ENCODE measurements around the gene LGALS12.
A peak's percentile ranks its signal among the peaks of the same experiment; 100 is the strongest.
"Not testable (repeated sequence)": the region's sequence is repeated elsewhere in the genome, so short reads cannot be mapped to it uniquely, and the experiment has no call there.

Gene LGALS12

GRCh38 chr11:63528729-63529278 lies 22.9 kb downstream of the LGALS12 start:
- H3K9ac ChIP-seq (ENCODE audit: low read length in 5 of 5); H3K36me3 ChIP-seq (ENCODE audit: control insufficient read depth in 5 of 5, insufficient read depth in 5 of 5, low read length in 5 of 5); H3K9me3 ChIP-seq (ENCODE audit: control insufficient read depth in 5 of 5, low read length in 5 of 5); H3K4me1 ChIP-seq (ENCODE audit: control insufficient read depth in 5 of 5, insufficient read depth in 5 of 5, low read length in 5 of 5); H3K27ac ChIP-seq (ENCODE audit: low read depth, low read length); H3K27me3 ChIP-seq (ENCODE audit: control insufficient read depth in 5 of 5, insufficient read depth in 4 of 5, low read length in 5 of 5); H3K4me3 ChIP-seq (ENCODE audit: low read depth in 1 of 5, low read length in 5 of 5): not testable (repeated sequence)

DNA sequence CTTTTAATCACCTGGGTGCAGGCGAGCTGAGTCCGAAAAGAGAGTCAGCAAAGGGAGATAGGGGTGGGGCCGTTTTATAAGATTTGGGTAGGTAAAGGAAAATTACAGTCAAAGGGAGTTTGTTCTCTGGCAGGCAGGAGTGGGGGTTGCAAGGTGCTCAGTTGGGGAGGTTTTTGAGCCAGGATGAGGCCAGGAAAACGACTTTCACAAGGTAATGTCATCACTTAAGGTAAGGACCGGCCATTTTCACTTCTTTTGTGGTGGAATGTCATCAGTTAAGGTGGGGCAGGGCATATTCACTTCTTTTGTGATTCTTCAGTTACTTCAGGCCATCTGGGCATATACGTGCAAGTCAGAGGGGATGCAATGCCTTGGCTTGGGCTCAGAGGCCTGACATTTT lies 23.5 kb downstream of the LGALS12 start:
- not testable (repeated sequence) for H3K4me3 ChIP-seq (ENCODE audit: low read depth in 1 of 5, low read length in 5 of 5); H3K27ac ChIP-seq (ENCODE audit: low read depth, low read length); H3K27me3 ChIP-seq (ENCODE audit: control insufficient read depth in 5 of 5, insufficient read depth in 4 of 5, low read length in 5 of 5); H3K9ac ChIP-seq (ENCODE audit: low read length in 5 of 5); H3K9me3 ChIP-seq (ENCODE audit: control insufficient read depth in 5 of 5, low read length in 5 of 5); H3K36me3 ChIP-seq (ENCODE audit: control insufficient read depth in 5 of 5, insufficient read depth in 5 of 5, low read length in 5 of 5); H3K4me1 ChIP-seq (ENCODE audit: control insufficient read depth in 5 of 5, insufficient read depth in 5 of 5, low read length in 5 of 5)

DNA sequence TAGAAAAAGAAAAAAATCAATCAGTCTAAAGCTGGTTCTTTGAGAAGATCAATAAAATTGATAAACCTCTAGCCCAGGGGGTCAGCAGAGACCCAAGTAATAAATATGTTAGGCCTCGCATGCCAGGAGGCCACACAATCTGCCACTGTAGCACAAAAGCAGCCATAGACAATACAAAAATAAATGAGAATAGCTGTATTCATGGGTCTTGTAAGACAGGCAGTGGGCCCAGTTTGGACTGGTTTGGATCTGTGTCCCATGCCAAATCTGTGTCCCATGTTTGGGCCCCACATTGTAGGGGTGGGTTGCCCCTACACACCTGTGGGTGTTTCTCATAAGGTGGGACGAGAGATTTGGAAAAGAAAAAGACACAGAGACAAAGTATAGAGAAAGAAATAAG lies 24.1 kb downstream of the LGALS12 start:
- Histone ChIP-seq H3K9ac (ENCODE audit: low read length in 5 of 5) (no peak overlapping the region), H3K36me3 (ENCODE audit: control insufficient read depth in 5 of 5, insufficient read depth in 5 of 5, low read length in 5 of 5) (no peaks in the 10 kb centered on the region), H3K27ac (ENCODE audit: low read depth, low read length) (no peak overlapping the region), H3K27me3 (ENCODE audit: control insufficient read depth in 5 of 5, insufficient read depth in 4 of 5, low read length in 5 of 5) (no peaks in the 10 kb centered on the region), H3K4me1 (ENCODE audit: control insufficient read depth in 5 of 5, insufficient read depth in 5 of 5, low read length in 5 of 5) (peaks cover 0 to 5% (median 4%) of the 10 kb centered on the region in 5 donors), H3K9me3 (ENCODE audit: control insufficient read depth in 5 of 5, low read length in 5 of 5) (no peaks in the 10 kb centered on the region), H3K4me3 (ENCODE audit: low read depth in 1 of 5, low read length in 5 of 5) (no peak overlapping the region)

DNA sequence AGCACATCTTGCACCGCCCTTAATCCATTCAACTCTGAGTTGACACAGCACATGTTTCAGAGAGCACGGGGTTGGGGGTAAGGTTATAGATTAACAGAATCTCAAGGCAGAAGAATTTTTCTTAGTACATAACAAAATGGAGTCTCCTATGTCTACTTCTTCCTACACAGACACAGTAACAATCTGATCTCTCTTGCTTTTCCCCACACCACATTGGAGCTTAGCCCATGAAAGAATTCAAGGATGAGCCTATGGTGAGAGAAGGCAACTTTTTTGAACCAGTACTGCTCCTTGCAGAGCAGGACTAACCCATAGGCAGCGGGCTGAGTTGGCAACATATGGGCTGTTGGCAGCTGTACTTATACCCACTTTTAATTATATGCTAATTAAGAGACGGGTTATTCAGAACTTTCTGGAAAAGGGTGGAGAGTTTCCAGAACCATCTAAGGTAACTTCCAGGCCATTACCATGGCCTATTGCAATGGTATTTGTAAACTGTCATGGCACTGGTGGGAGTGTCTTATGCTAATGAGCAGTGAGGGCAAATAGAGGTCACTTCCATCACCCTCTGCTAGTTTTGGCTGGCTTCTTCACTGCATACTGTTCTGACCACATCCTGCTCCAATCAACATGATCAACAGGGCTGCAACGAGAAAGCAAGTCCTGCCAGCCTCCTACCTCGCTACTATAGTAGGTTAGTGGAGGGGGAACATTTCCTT lies 25.3 kb downstream of the LGALS12 start:
- H3K4me1 ChIP-seq (ENCODE audit: control insufficient read depth in 5 of 5, insufficient read depth in 5 of 5, low read length in 5 of 5); H3K9ac ChIP-seq (ENCODE audit: low read length in 5 of 5); H3K9me3 ChIP-seq (ENCODE audit: control insufficient read depth in 5 of 5, low read length in 5 of 5); H3K27ac ChIP-seq (ENCODE audit: low read depth, low read length); H3K27me3 ChIP-seq (ENCODE audit: control insufficient read depth in 5 of 5, insufficient read depth in 4 of 5, low read length in 5 of 5); H3K36me3 ChIP-seq (ENCODE audit: control insufficient read depth in 5 of 5, insufficient read depth in 5 of 5, low read length in 5 of 5): not testable (repeated sequence)
- H3K4me3 ChIP-seq (ENCODE audit: low read depth in 1 of 5, low read length in 5 of 5) = peak overlapping the region in 1 of 5 donors; percentile 11

DNA sequence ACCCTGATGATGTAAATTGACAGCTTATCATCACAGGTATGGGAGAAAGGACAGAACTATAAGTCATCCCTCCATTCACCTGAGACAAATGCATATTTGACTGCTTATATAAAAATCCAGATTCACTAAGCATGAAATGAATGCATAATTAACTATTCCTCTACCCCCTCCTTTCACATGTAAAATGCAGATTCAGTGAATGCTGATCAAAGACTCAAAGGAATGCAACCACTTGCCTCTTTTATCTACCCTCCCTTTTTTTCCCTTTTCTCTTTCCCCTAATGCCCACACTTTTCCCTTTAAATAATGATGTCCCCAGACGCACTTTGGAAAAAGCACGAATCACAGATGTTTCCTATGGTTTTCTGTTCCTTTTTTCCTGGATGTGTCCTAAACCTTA lies 26.2 kb downstream of the LGALS12 start:
- Histone ChIP-seq H3K9me3 (ENCODE audit: control insufficient read depth in 5 of 5, low read length in 5 of 5) (no peaks in the 10 kb centered on the region), H3K4me3 (ENCODE audit: low read depth in 1 of 5, low read length in 5 of 5) (no peak overlapping the region), H3K9ac (ENCODE audit: low read length in 5 of 5) (no peak overlapping the region), H3K27me3 (ENCODE audit: control insufficient read depth in 5 of 5, insufficient read depth in 4 of 5, low read length in 5 of 5) (no peaks in the 10 kb centered on the region), H3K4me1 (ENCODE audit: control insufficient read depth in 5 of 5, insufficient read depth in 5 of 5, low read length in 5 of 5) (peaks cover 0 to 16% (median 14%) of the 10 kb centered on the region in 5 donors), H3K27ac (ENCODE audit: low read depth, low read length) (no peak overlapping the region), H3K36me3 (ENCODE audit: control insufficient read depth in 5 of 5, insufficient read depth in 5 of 5, low read length in 5 of 5) (no peaks in the 10 kb centered on the region)

GRCh38 chr11:63532799-63533475 lies 27.1 kb downstream of the LGALS12 start:
- H3K36me3 ChIP-seq (ENCODE audit: control insufficient read depth in 5 of 5, insufficient read depth in 5 of 5, low read length in 5 of 5) = no peaks in the 10 kb centered on the region
- peaks cover 4 to 24% (median 22%) of the 10 kb centered on the region in 5 donors for H3K4me1 ChIP-seq (ENCODE audit: control insufficient read depth in 5 of 5, insufficient read depth in 5 of 5, low read length in 5 of 5)
- H3K27me3 ChIP-seq (ENCODE audit: control insufficient read depth in 5 of 5, insufficient read depth in 4 of 5, low read length in 5 of 5) = no peaks in the 10 kb centered on the region
- no peak overlapping the region for H3K9ac ChIP-seq (ENCODE audit: low read length in 5 of 5)
- H3K9me3 ChIP-seq (ENCODE audit: control insufficient read depth in 5 of 5, low read length in 5 of 5) = no peaks in the 10 kb centered on the region
- no peak overlapping the region for H3K4me3 ChIP-seq (ENCODE audit: low read depth in 1 of 5, low read length in 5 of 5)
- H3K27ac ChIP-seq (ENCODE audit: low read depth, low read length) = no peak overlapping the region

- no peaks in the 10 kb centered on the region for H3K36me3 ChIP-seq (ENCODE audit: control insufficient read depth in 5 of 5, insufficient read depth in 5 of 5, low read length in 5 of 5)
- H3K27ac ChIP-seq (ENCODE audit: low read depth, low read length) = no peak overlapping the region
- no peak overlapping the region for H3K9ac ChIP-seq (ENCODE audit: low read length in 5 of 5)
- no peaks in the 10 kb centered on the region for H3K9me3 ChIP-seq (ENCODE audit: control insufficient read depth in 5 of 5, low read length in 5 of 5)
- no peaks in the 10 kb centered on the region for H3K27me3 ChIP-seq (ENCODE audit: control insufficient read depth in 5 of 5, insufficient read depth in 4 of 5, low read length in 5 of 5)
- no peak overlapping the region for H3K4me3 ChIP-seq (ENCODE audit: low read depth in 1 of 5, low read length in 5 of 5)
- H3K4me1 ChIP-seq (ENCODE audit: control insufficient read depth in 5 of 5, insufficient read depth in 5 of 5, low read length in 5 of 5) = peaks cover 4 to 34% (median 28%) of the 10 kb centered on the region in 5 donors
Observed at GRCh38 chr11:63534076-63534475, 28.2 kb downstream of the LGALS12 start.

GRCh38 chr11:63534895-63535461 lies 29.1 kb downstream of the LGALS12 start:
- H3K9ac ChIP-seq (ENCODE audit: low read length in 5 of 5) = no peak overlapping the region

GRCh38 chr11:63535734-63536133 lies 29.9 kb downstream of the LGALS12 start:
- H3K9me3 ChIP-seq (ENCODE audit: control insufficient read depth in 5 of 5, low read length in 5 of 5) = no peaks in the 10 kb centered on the region
- H3K4me3 ChIP-seq (ENCODE audit: low read depth in 1 of 5, low read length in 5 of 5) = no peak overlapping the region
- H3K27me3 ChIP-seq (ENCODE audit: control insufficient read depth in 5 of 5, insufficient read depth in 4 of 5, low read length in 5 of 5) = no peaks in the 10 kb centered on the region
- H3K4me1 ChIP-seq (ENCODE audit: control insufficient read depth in 5 of 5, insufficient read depth in 5 of 5, low read length in 5 of 5) = peaks cover 4 to 35% (median 28%) of the 10 kb centered on the region in 5 donors
- no peaks in the 10 kb centered on the region for H3K36me3 ChIP-seq (ENCODE audit: control insufficient read depth in 5 of 5, insufficient read depth in 5 of 5, low read length in 5 of 5)
- H3K9ac ChIP-seq (ENCODE audit: low read length in 5 of 5) = no peak overlapping the region
- H3K27ac ChIP-seq (ENCODE audit: low read depth, low read length) = no peak overlapping the region

More at GRCh38 chr11:63534895-63535461, 29.1 kb downstream of the LGALS12 start:
- Histone ChIP-seq H3K4me3 (ENCODE audit: low read depth in 1 of 5, low read length in 5 of 5) (no peak overlapping the region), H3K27me3 (ENCODE audit: control insufficient read depth in 5 of 5, insufficient read depth in 4 of 5, low read length in 5 of 5) (no peaks in the 10 kb centered on the region), H3K4me1 (ENCODE audit: control insufficient read depth in 5 of 5, insufficient read depth in 5 of 5, low read length in 5 of 5) (peaks cover 4 to 35% (median 28%) of the 10 kb centered on the region in 5 donors), H3K9me3 (ENCODE audit: control insufficient read depth in 5 of 5, low read length in 5 of 5) (no peaks in the 10 kb centered on the region), H3K36me3 (ENCODE audit: control insufficient read depth in 5 of 5, insufficient read depth in 5 of 5, low read length in 5 of 5) (no peaks in the 10 kb centered on the region), H3K27ac (ENCODE audit: low read depth, low read length) (no peak overlapping the region)
